ENCODE data around the gene ERC1.

Gene ERC1

DNA sequence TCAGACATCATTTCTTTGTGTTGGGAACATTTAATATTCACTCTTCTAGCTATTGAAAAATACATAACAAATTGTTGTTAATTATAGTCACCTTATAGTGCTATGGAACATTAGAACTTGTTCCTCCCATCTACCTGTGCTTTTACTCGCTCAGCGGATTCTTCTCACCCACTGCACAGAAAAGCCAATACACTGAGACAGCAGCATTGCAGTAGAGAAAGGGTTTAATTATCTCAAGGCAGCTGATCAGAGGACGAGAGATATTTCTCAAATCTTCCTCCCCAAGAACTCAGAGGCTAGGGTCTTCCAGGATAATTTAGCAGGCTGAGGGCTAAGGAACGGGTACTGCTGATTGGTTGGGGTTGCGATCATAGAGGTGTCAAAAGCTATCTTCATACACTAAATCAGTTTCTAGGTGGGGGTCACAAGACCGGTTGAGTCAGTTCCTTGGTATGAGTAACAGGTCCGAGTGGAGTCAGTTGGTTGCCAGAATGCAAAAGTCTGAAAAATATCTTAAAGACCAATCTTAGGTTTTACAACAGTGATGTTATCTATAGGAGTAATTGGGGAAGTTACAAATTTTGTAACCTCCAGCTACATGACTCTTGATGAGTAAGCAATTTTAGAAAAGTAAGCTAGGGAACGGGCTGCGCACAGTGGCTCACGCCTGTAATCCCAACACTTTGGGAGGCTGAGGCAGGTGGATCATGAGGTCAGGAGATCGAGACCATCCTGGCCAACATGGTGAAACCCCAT, 430.2 kb downstream of the ERC1 start:
- no peak for DNase-seq

GRCh38 chr12:1422604-1423315, 431.7 kb downstream of the ERC1 start:
- DNase-seq: no peak

GRCh38 chr12:1424674-1425395, 433.8 kb downstream of the ERC1 start:
- no peak for DNase-seq

DNA sequence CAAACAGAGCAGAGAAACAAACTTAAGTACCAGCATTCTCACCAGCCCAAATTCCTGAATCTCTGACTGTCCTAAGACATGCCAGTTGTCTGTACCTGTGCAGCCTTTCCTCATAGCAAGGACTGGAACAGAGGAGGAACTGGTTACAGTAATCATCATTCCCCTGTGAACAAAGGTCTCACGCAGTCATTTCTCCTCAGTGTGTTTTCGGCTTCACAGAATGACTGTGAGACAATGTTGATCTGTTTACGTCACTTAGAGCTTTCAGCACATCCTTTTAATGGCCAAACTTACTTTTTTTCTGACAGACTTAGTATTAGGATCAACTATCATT, 434.3 kb downstream of the ERC1 start:
- no peak for DNase-seq

GRCh38 chr12:1428671-1429070, 437.6 kb downstream of the ERC1 start:
- DNase-seq: no peak

DNA sequence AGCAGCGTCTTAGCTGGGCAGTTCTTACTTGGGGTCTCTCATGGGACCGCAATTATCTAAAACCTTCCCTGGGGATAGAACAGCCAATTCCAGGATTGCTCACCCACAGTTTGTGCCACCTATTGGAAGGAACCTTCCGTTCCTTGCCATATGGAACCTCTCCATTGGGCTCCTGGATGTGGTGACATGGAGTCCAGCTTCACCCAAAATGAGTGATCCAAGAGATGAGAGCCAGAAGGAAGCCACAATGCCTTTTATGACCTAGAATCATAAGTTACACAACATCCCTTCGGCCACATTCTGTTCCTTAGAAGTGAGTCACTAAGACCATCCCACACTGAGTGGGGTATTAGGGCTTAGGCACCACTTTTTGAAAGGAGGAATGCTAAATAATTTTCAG, 439.0 kb downstream of the ERC1 start:
- DNase-seq: no peak

DNA sequence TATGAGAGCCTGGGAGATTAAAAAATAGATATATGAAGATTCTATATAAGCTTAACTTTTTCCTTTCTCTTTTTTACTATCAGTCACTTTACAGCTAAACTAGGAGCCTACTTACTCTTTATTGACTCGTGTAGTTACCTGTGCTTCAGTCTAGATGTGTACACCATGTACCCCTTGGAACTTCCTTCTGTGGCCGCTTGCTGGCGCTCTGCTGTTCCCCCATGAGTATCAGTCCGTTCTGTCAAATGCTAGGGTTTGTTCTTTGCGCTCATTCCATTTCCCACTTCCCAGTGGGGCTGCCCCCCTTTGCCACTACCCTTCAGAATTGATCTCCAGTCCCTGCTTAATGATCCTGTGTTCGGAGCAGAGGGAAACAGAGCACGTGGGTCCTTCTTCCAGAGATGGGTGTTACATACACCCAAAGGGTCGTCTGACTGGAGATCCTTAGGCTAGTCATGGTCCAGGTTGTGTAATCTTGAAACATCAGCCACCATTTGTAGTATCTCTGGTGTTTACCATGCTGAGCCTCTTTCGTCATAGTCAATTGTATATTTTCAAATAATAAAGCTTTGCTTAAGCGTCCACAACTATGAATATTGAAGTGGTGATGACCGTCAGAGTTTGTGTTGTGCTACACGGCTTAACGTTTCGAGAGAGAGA, 443.4 kb downstream of the ERC1 start:
- DNase-seq: no peak

DNA sequence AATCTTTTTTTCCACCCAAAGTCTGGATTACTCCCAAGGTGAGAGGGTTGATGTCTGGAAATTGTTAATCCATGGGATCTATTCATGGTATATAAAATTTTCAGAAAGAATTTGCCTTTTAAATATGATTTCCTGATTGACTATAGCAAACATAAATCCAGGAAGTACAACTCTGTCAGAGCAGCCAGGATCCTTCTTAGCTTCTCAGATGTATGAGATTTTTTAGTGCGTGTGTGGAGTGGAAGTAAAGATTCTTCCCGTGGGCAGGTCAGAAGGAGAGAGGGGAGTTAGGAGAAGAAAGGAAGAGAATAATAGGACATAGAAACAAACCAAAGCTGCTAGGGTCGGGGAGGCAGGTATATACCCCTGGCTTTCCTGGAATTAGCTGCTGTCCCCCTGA, 444.0 kb downstream of the ERC1 start:
- DNase-seq: no peak

DNA sequence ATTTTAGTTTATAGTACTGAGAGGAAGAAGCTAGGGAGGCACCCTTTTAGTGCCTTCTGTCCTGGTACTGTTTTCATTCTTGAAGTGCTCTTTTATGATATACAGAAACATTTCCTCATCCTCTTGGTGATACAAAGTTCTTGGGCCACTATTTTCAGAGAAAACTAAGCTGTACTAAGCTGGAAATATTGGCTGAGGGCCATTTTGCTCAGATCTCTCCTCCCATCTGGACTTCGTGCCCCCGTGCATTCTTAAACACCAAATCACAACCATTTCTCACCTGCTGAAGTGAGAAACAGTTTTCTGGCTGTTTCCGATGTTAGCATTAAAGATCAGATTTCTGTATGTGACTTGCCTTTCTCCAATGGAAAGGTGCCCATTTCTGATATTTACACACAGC, 444.4 kb downstream of the ERC1 start:
- no peak for DNase-seq

- DNase-seq: no peak
These were observed 445.0 kb downstream of the ERC1 start for GRCh38 chr12:1436015-1436414.

DNA sequence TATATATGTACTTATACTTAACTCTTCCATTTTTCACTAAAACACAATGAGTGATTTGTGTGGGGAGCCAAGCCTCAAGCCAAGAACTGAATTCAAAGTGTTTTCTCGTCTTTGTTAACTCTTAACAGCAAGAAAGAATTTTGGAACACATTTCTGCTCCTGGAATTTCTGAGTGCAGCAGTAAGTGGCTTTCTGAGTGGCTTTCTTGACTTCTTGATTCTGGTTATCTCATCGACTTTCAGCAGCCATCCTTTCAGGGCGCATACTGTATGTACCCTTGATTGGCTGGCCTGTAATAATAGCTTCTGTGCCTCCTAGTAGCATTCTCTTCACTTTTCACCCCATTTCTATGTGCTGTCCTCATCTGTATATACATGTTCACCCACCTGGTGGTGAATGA, 446.0 kb downstream of the ERC1 start:
- DNase-seq: no peak

DNA sequence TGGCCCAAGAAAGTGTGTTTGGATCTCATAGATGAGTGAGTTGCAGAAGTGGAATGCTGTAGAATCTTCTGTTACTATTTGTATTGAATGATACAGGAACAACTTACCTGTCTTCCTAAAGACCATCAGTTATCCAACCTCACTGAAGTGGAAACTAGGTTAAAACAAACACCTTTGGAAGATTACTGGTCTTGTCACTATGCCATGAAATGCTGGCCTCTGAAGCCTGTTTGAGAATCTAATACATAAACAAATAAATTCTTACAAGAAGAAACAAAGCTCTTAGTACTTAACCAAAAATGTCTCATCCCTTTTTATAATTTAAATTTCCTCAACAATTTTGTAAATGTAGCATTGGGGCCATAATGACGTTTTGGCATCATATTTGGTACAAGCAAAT, 448.2 kb downstream of the ERC1 start:
- no peak for DNase-seq

- DNase-seq: no peak
These were observed 448.7 kb downstream of the ERC1 start for GRCh38 chr12:1439687-1440086.

GRCh38 chr12:1443421-1444141, 452.6 kb downstream of the ERC1 start:
- no peak for DNase-seq

DNA sequence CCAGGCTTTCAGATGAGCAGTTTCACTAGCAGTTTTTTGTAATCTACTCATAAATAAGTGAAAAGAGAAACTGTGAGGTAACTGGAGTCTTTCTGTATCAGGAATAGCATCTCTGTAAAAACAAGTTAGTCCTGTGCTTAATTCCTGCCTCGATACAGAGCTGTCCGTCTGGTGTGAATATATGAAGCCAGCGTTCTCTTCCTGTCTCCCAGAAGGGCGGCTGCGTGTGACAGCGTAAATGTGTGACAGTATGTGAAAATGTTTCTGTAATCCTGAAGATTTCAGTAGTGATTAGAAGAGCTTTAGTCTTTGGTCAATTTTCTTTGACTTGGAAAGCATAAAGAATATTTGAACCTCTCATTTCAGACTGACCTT, 453.1 kb downstream of the ERC1 start:
- no peak for DNase-seq

DNA sequence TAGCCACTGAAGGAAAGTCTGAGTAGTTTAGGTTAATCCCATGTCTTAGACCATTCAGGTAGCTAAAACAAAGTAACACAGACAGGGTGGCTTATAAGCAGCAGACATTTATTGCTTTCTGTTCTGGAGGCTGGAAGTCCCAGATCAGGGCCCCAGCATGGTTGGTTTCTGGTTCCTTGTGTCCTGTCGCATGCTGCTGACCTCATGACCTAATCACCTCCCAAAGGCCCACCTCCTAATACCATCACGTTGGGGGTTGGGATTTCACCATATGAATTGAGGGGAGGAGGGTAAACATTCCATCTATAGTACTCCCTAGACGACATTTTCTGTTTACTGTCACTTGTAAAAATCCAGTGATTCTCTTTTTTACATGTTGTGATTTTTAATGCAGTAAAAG, 454.8 kb downstream of the ERC1 start:
- no peak for DNase-seq

- no peak for DNase-seq
These were observed 457.3 kb downstream of the ERC1 start for GRCh38 chr12:1448336-1448735.

DNA sequence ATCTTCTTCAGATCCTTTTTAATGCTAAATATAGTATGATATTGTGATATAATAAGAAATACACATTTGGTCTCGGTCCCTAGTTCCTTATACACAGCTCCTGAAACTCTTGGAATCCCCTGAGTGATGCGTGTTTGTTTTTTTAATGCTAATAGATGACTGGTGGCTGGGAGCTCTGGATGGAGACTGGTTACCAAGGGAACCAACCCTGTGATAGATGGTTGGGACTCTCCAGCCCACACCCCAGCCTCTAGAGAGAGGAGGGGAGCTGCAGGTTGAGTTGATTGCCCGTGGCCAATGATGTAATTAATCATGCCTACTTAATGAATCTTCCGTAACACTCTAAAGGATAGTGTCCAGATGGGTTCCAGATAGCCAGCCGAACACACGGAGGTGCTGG, 462.8 kb downstream of the ERC1 start:
- DNase-seq: no peak

DNA sequence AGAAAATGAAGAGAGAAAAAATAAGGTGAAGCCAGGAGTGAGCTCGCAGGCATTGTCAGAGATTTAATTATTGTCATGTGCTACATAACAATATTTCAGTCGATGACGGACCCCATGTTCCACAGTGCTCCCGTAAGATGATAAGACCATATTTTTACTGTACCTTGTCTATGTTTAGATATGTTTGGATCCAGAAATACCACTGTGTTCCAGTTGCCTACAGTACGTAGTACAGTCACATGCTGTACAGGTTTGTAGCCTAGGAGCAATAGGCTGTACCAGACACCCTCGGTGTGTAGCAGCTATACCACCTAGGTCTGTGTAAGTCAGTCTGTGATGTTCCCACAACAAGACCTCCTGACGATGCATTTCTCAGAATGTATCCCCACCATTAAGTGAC, 465.9 kb downstream of the ERC1 start:
- DNase-seq: no peak

DNA sequence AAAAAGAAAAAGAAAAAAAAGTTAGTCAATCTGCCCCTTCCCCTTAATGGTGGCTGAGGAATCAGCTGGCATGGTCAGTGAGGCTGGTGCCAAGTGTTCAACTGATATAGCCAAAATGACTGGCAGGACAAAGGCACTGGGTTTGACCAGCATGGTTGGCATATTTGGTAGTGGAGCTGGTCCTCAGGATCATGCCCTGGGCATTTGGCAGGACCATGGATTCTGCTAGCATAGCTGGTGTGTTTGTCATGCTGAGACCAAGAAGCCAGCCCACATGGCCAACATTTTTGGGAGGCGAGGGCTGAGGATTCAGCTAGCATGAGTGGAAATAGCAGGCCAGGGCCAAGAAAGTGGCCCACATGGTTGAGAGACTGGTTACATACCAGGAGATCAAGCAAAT, 466.9 kb downstream of the ERC1 start:
- no peak for DNase-seq

- DNase-seq: no peak
These were observed 468.3 kb downstream of the ERC1 start for GRCh38 chr12:1459339-1459738.

GRCh38 chr12:1463073-1463905, 472.3 kb downstream of the ERC1 start:
- no peak for DNase-seq

Data from NCI-H2081 (cell line).